HepG2 (cell line): ENCODE measurements around the gene C16orf86. TPM values are rescaled to one million over a fixed set of nuclear protein-coding genes. Genes with fewer than 3 reads are reported as not detected.
A peak's percentile ranks its signal among the peaks of the same experiment; 100 is the strongest.

Experiments used
- ATAC-seq: fragments of 200-7000 bp; cut with Tn5 transposase; 3 replicates; pipeline ENCODE4 v1.9.1; 2020; ENCODE audit warnings: mild to moderate bottlenecking, moderate library complexity
- BruUV-seq: library from RNA; stranded (reverse); fragments of 400-500 nt; replicated peaks from 2 replicates; lab custom pipeline; 2021; lab: Mats Ljungman, UMichigan
- CTCF ChIA-PET: fragments of 300-600 bp; formaldehyde crosslinking; extraction: SDS; loops from one replicate; lab custom pipeline; 2021; ENCODE audit warnings: low total read pairs, inconsistent platforms, low intra/inter-chr PET ratio; lab: Yijun Ruan, JAX
- POLR2A ChIA-PET: fragments of 350-600 bp; sonication (Branson Sonifier 250); formaldehyde crosslinking; loops from one replicate; lab custom pipeline; 2020; ENCODE audit warnings: antibody characterized with exemption, inconsistent platforms; lab: Yijun Ruan, JAX
- DNase-seq: peaks from one replicate; pipeline ENCODE4 v3.0.0-alpha.2; 2015; ENCODE audit warnings: low spot score
- FAIRE-seq: peaks from 3 replicates; lab custom pipeline; 2011; peaks lifted over from hg19 to GRCh38; lab: Jason Lieb, UNC
- H2AFZ ChIP-seq: one replicate; pipeline ENCODE4 v1.6.1; 2011; ENCODE audit warnings: low read length, inconsistent platforms
- H3K27ac ChIP-seq: fragments of 300-600 bp; 3 replicates; pipeline ENCODE4 v1.8.0; 2011; ENCODE audit warnings: mixed run types, mild to moderate bottlenecking, mixed read lengths, low read length, inconsistent platforms; ENCODE audit not compliant: insufficient read depth; ENCODE audit errors: extremely low read length
- H3K27me3 ChIP-seq, 2 experiments: fragments of 200-600 bp in 1 of 2; 2 replicates in 1 of 2; 3 replicates in 1 of 2; pipeline versions ENCODE4 v1.6.0 to v1.8.0; 2011; ENCODE audit warnings: low read length in 2 of 2, mild to moderate bottlenecking in 2 of 2, moderate library complexity in 2 of 2, inconsistent platforms in 1 of 2; ENCODE audit not compliant: insufficient read depth in 2 of 2, control insufficient read depth in 1 of 2
- H3K36me3 ChIP-seq, 2 experiments: fragments of 200-600 bp in 1 of 2; replicated peaks in 1 of 2; 2 replicates in 1 of 2; 3 replicates in 1 of 2; pipeline versions ENCODE4 v1.5.1 to v1.8.0; 2011; ENCODE audit warnings: low read length in 2 of 2, inconsistent platforms in 1 of 2; ENCODE audit not compliant: insufficient read depth in 2 of 2, control insufficient read depth in 1 of 2
- H3K4me1 ChIP-seq: 2 replicates; pipeline ENCODE4 v1.5.1; 2012; ENCODE audit warnings: low read length, inconsistent platforms; ENCODE audit not compliant: insufficient read depth
- H3K4me2 ChIP-seq: 2 replicates; pipeline ENCODE4 v1.6.0; 2011; ENCODE audit warnings: low read depth, low read length, inconsistent platforms
- H3K4me3 ChIP-seq, 3 experiments: fragments of 200-600 bp in 1 of 3; sonication (generic), shearing (Covaris generic) in 1 of 3; replicated peaks in 1 of 3; 2 replicates each; pipeline ENCODE4 v1.5.1; 2011 to 2016; ENCODE audit warnings: low read length in 3 of 3, inconsistent platforms in 2 of 3, low read depth in 2 of 3, mild to moderate bottlenecking in 2 of 3, control low read depth in 1 of 3, mixed read lengths in 1 of 3; ENCODE audit not compliant: insufficient read depth in 1 of 3
- H3K79me2 ChIP-seq: one replicate; pipeline ENCODE4 v1.6.1; 2011; ENCODE audit warnings: low read length, inconsistent platforms; ENCODE audit not compliant: insufficient read depth
- H3K9ac ChIP-seq: 2 replicates; pipeline ENCODE4 v1.6.0; 2011; ENCODE audit warnings: mild to moderate bottlenecking, low read depth, low read length, inconsistent platforms; ENCODE audit not compliant: insufficient read depth
- H3K9me3 ChIP-seq: 2 replicates; pipeline ENCODE4 v1.5.1; 2012; ENCODE audit warnings: mild to moderate bottlenecking, low read length
- H4K20me1 ChIP-seq: 2 replicates; pipeline ENCODE4 v1.6.0; 2011; ENCODE audit warnings: inconsistent platforms, mild to moderate bottlenecking, low read length, moderate library complexity; ENCODE audit not compliant: insufficient read depth
- ATF5 ChIP-seq: sonication (generic); formaldehyde crosslinking; IDR thresholded peaks from 2 replicates; pipeline ENCODE4 v1.4.0; 2020; ENCODE audit warnings: mild to moderate bottlenecking, low read depth, missing genetic modification reagents
- BCL6 ChIP-seq: IDR thresholded peaks from 2 replicates; pipeline ENCODE4 v1.6.1; 2016; ENCODE audit warnings: missing genetic modification reagents, missing compliant biosample characterization
- CC2D1A ChIP-seq: sonication (generic); formaldehyde crosslinking; IDR thresholded peaks from 2 replicates; pipeline ENCODE4 v1.8.1; 2023; ENCODE audit warnings: mild to moderate bottlenecking, missing genetic modification reagents
- CHD2 ChIP-seq: IDR thresholded peaks from 2 replicates; pipeline ENCODE4 v1.6.1; 2011; ENCODE audit warnings: low read depth, low read length, improper control_type of control experiment
- DRAP1 ChIP-seq: IDR thresholded peaks from 2 replicates; pipeline ENCODE4 v1.6.1; 2016; ENCODE audit warnings: missing genetic modification reagents, missing compliant biosample characterization
- GABPB1 ChIP-seq: IDR thresholded peaks from 2 replicates; pipeline ENCODE4 v1.6.1; 2016; ENCODE audit warnings: mild to moderate bottlenecking, missing genetic modification reagents, moderate library complexity, missing compliant biosample characterization
- GZF1 ChIP-seq: sonication (generic); formaldehyde crosslinking; IDR thresholded peaks from 2 replicates; pipeline ENCODE4 v1.5.1; 2020; ENCODE audit warnings: mild to moderate bottlenecking, missing genetic modification reagents
- IRF1 ChIP-seq: sonication (generic); formaldehyde crosslinking; IDR thresholded peaks from 2 replicates; pipeline ENCODE4 v1.4.0; 2020; ENCODE audit warnings: low read depth, mild to moderate bottlenecking, missing genetic modification reagents
- KDM4B ChIP-seq: sonication (generic); formaldehyde crosslinking; IDR thresholded peaks from 2 replicates; pipeline ENCODE4 v1.4.0; 2020; ENCODE audit warnings: missing genetic modification reagents
- MAFK ChIP-seq, 2 experiments: IDR thresholded peaks in 1 of 2; conservative IDR thresholded peaks in 1 of 2; 2 replicates each; pipeline ENCODE4 v1.6.1; 2011; ENCODE audit warnings: improper control_type of control experiment in 2 of 2, low read length in 2 of 2
- NFIC ChIP-seq: IDR thresholded peaks from 2 replicates; pipeline ENCODE4 v1.6.1; 2012; ENCODE audit warnings: mild to moderate bottlenecking, low read length, inconsistent platforms
- NFYC ChIP-seq: IDR thresholded peaks from 2 replicates; pipeline ENCODE4 v1.6.1; 2016; ENCODE audit warnings: missing genetic modification reagents, missing compliant biosample characterization
- SALL1 ChIP-seq: sonication (generic); formaldehyde crosslinking; IDR thresholded peaks from 2 replicates; pipeline ENCODE4 v1.8.0; 2022; ENCODE audit warnings: mild to moderate bottlenecking, missing genetic modification reagents
- TAF1 ChIP-seq: sonication (generic); formaldehyde crosslinking; IDR thresholded peaks from 2 replicates; pipeline ENCODE4 v1.4.0; 2020; ENCODE audit warnings: missing genetic modification reagents
- ZNF264 ChIP-seq: sonication (generic); formaldehyde crosslinking; IDR thresholded peaks from 2 replicates; pipeline ENCODE4 v1.4.0; 2020; ENCODE audit warnings: missing genetic modification reagents
- ZNF3 ChIP-seq: IDR thresholded peaks from 2 replicates; pipeline ENCODE4 v1.7.0; 2017; ENCODE audit warnings: inconsistent platforms
- ZNF557 ChIP-seq: sonication (generic); formaldehyde crosslinking; IDR thresholded peaks from 2 replicates; pipeline ENCODE4 v1.4.0; 2020; ENCODE audit warnings: missing genetic modification reagents
- ZNF597 ChIP-seq: sonication (generic); formaldehyde crosslinking; IDR thresholded peaks from 2 replicates; pipeline ENCODE4 v1.5.0; 2020; ENCODE audit warnings: missing genetic modification reagents
- ZNF670 ChIP-seq: sonication (generic); formaldehyde crosslinking; IDR thresholded peaks from 2 replicates; pipeline ENCODE4 v1.8.0; 2022; ENCODE audit warnings: mild to moderate bottlenecking, missing genetic modification reagents, borderline replicate concordance
- WGBS: methylation state at CpG from one replicate; pipeline ENCODE4 v1.1.6; 2017; ENCODE audit warnings: low lambda C conversion rate; 5-methylcytosine and 5-hydroxymethylcytosine counted together
- in situ Hi-C: cut with HindIII; loops from 2 replicates; pipeline ENCODE4 v1.10.0; 2017; ENCODE audit warnings: low pct_unique_long_range_greater_than_20kb; ENCODE audit not compliant: extremely low pct_ligation_motif_present
- intact Hi-C: fragments of 100-400 bp; cut with micrococcal nuclease; formaldehyde crosslinking; loops from one replicate; pipeline ENCODE4 v1.10.0; 2022; ENCODE audit not compliant: unreplicated experiment
- polyA plus RNA-seq, 8 experiments: library from polyadenylated mRNA; depleted of rRNA in 3 of 8; stranded (reverse) in 7 of 8; unstranded in 1 of 8; fragments of >200 nt; fragmentation: Illumina TruSeq in 4 of 8; extraction: Trizol in 4 of 8; gene quantifications; 2 replicates each; pipeline versions ENCODE4 v1.2.1 to v1.2.3, GENCODE V29; 2011 to 2016; ENCODE audit warnings: low read depth in 4 of 8, missing spikeins in 1 of 8, mixed read lengths in 1 of 8; ENCODE audit not compliant: insufficient read depth in 1 of 8
- total RNA-seq, 5 experiments: library from RNA; depleted of rRNA; stranded (reverse); fragments of >200 nt; fragmentation: Illumina TruSeq; extraction: Trizol; gene quantifications; 2 replicates each; pipeline ENCODE4 v1.2.3, GENCODE V29; 2016; ENCODE audit warnings: low read depth in 1 of 5

Gene C16orf86
- total and polyA plus RNA-seq, 2 of the 13 experiments (the other 11 are each of a cell fraction or from before 2014, with no cell fraction given): 1.5 to 3.1 TPM

GRCh38 chr16:67667817-67668494 is 1.3 kb downstream of the C16orf86 start:
- no peaks in the 10 kb centered on the region for H3K9me3 ChIP-seq
- H3K4me3 ChIP-seq: peak overlapping the region; percentile 77 to 96 (median 88)
- H3K9ac ChIP-seq: peak overlapping the region; percentile 76
- no peaks in the 10 kb centered on the region for H3K79me2 ChIP-seq
- ATAC-seq (peak; percentile 88), FAIRE-seq (peak; percentile 98), DNase-seq (peak; percentile 96)
- peaks cover 39% of the 10 kb centered on the region for H3K4me1 ChIP-seq
- H3K4me2 ChIP-seq: peak overlapping the region; percentile 98
- 0 out of 5 replicates have a peak, but pooled peaks cover 0 to 3% of the 10 kb centered on the region in 2 experiments for H3K36me3 ChIP-seq
- no peaks in the 10 kb centered on the region for H4K20me1 ChIP-seq
- in situ Hi-C loops: loop anchor here (5.0 to 10.0 kb wide), 2 partner anchors 139 to 267 kb away; partner anchors contain the start of genes CTRL, PSMB10, RANBP10 and TSNAXIP1
- no peak overlapping the region for H2AFZ ChIP-seq
- BruUV-seq: no TSS peak
- 6% methylated on average over 7 of the region's 18 CpGs for WGBS
- CTCF ChIA-PET: interaction anchor here (0.7 to 4.2 kb wide), 9 partner anchors 15 to 174 kb away, joined by 3 to 118 read pairs (median 8); partner anchors contain the start of genes CARMIL2, CTCF and THAP11
- H3K27me3 ChIP-seq: no peaks in the 10 kb centered on the region; a peak in 1 of 5 replicates
- peak overlapping the region; percentile 21 for H3K27ac ChIP-seq
- intact Hi-C loops: loop anchor here (1.0 kb wide), 1 partner anchor 147 kb away; no protein-coding TSS in a partner anchor
- POLR2A ChIA-PET: interaction anchor here (0.6 to 3.8 kb wide), 8 partner anchors 51 to 417 kb away, joined by 3 to 28 read pairs (median 4); partner anchors contain the start of genes ATP6V0D1, CTCF, GFOD2 and RANBP10
- TF ChIP-seq MAFK (conservative IDR thresholded peaks at IDR 0.05 in 1 of 2, IDR thresholded peaks at IDR 0.05 in 1 of 2; ENCODE audit: low read length in 2 of 2) (peak in 1 of 2 experiments; percentile 26; a peak in 1 of 4 replicates), IRF1 (CRISPR knock-in tag) (no peak), CC2D1A (CRISPR knock-in tag) (peak; percentile 98), NFYC (0 out of 2 replicates have a peak, but pooled peaks have one; percentile 21), NFIC (no peak), KDM4B (CRISPR knock-in tag) (0 out of 2 replicates have a peak, but pooled peaks have one; percentile 63), BCL6 (peak; percentile 56; the same call in 1 of the 2 replicates), ZNF597 (no peak), TAF1 (CRISPR knock-in tag) (no peak; the same call in 1 of the 2 replicates), CHD2 (peak; percentile 10; the same call in 1 of the 2 replicates), ZNF670 (CRISPR knock-in tag) (no peak), ZNF264 (peak; percentile 37; the same call in 1 of the 2 replicates), SALL1 (CRISPR knock-in tag) (peak; percentile 87), GABPB1 (peak; percentile 60; the same call in 1 of the 2 replicates), GZF1 (CRISPR knock-in tag) (0 out of 2 replicates have a peak, but pooled peaks have one; percentile 65), ZNF557 (0 out of 2 replicates have a peak, but pooled peaks have one; percentile 48), DRAP1 (CRISPR knock-in tag) (peak; percentile 80), ATF5 (CRISPR knock-in tag) (no peak), ZNF3 (CRISPR knock-in tag) (no peak)
